ENCODE measurements around the gene GRID2.
"Not testable (repeated sequence)": the region's sequence is repeated elsewhere in the genome, so short reads cannot be mapped to it uniquely, and the experiment has no call there.

Gene GRID2

DNA sequence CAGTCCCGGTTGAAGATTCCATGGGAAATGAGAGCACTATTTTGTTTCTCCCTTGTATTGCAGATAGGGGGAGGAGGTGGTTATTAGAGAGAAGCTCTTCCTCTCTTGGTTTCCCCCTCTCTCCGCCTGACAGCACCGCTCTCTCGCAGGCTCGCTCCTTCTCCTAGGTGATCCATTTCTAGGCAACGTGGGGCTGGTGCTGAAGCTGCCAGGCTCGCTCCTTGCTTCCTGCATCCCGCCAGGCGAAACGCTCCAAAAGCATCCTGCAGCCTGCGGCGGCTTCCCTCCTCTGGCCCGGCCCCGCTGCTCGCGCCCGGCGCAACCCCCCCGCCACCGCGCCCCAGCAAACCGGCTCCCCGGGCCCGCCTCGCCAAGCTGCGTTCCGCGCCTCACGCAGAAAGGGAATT lies at the start of gene GRID2:
Gene GRID2, plus strand, starts transcription at position 346 of the 407 bp plus-strand sequence.
- no peak for DNase-seq

DNA sequence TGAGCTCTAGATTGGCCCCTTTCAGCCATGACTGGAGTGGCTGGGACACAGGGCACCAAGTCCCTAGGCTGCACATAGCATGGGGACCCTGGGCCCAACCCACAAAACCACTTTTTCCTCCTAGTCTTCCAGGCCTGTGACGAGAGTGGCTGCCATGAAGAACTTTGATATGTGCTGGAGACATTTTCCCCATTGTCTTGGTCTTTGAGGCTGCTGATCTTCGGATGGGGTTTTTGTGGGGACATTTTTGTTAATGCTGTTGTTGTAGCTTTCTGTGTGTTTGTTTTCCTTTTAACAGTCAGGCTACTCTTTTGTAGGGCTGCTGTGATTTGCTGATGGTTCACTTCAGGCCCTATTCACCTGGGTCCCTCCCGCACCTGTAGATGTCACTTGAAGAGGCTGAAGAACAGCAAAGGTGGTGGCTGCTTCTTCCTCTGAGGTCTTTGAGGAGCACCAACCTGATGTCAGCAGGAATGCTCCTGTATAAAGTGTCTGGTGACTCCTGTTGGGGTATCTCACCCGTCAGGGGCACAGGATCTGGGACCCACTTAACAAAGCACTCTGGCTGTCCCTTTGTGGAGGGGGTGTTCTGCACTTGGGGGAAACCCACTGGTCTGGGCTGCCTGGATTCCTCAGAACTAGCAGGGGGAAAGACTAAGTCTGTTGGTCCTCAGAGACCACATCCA lies 49.6 kb upstream of the GRID2 start:
- no peak for DNase-seq

DNA sequence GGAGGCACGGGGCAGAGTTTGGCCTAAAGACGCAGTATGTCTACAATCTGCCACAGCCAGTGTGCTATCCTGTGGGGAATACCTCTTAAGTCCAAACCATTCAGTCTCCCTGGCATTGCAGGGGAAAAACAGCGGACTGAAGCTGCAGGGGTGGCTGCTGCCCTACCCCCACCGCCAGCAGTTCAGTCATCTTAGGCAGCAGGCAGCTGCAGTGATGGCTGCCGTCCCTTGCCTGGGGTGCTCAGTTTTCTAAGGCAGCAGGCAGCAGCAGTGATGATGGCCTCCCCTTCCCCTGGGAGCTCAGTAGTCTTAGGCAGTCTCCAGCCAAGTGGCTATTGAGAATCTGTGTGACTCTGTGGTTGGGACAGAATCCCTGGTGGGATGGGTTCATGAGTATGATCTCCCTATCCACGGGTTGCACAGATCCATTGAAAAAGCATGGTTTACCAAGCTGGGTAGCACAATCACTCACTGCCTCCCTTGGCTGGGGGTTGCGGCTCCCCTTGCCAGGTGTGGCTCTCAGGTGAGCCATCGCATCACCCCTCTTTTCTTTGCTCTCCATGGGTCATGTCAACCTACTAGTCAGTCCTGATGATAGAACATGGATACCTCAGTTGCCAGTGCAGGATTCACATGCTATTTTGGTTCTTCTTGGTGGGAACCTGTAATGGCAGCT lies 48.9 kb upstream of the GRID2 start:
- no peak for DNase-seq

DNA sequence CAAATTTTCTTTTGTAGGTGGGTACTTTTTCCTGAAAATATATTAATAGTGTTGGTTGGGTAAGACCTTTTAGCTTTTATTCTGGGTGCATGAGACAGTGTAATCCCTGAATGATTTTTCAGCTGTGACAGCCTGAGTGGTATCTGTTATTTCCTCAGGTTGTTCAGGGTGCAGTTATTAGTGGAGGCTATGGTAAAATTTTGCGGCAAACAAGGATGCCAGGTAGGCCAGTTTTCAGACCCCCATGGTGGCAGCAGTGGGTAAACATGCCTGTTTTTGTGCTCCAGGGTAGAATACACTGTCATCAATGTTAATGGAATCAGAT lies 47.9 kb upstream of the GRID2 start:
- DNase-seq, result no peak

DNA sequence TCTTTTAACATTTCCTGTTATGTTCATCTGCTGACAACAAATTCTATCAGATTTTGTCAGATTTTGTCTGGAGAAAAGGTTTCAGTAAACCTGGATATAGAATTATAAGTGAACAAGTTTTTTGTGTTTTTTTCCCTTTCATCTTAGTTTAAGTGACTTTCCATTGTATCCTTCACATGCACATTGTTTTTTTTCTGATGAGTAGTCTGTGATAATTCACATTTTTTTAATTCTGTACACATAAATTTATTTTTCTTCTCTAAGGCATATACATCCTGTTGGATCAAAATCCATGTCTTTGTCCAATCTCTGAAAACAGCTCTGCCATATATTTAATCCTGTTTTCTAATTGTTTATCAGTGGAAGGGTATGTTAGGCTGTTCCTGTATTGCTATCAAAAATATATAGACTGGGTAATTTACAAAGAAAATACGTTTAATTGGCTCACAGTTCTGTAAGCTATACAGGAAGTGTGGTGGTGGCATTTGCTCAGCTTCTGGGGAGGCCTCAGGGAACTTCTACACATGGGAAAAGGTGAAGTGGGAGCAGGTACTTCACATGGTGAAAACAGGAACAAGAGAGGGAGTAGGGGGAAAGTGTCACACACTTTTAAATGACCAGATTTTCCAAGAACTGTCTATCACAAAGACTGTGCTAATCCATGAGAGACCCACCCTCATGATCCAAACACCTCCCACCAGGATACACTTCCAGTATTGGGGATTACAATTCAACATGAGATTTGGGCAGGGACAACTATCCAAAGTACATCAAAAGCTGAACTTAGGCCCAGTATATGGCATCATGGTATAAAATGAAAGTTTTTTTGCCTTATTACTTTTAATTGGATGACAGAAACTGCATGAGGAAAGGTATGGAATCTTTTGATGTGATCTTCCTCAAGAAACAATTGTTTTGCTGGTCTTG lies 45.6 kb upstream of the GRID2 start:
- DNase-seq, result no peak

DNA sequence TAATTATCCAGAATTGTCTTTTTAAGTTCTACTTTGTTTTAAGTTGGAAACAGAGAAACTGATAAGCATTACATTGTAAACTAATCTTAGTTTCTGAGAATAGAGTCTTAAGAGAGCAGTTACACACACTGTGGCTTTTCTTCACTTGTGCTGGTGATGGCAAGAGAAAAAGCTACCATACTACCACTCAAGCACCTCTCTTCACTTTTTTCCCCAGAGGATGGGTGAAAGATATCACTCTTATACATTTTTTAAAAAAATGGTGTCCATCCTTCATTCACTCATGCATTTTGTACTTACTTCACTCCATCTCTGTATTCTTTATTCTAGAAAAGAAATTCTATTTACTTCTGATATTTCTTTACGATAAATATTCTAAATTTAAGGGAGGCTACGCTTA lies 42.5 kb upstream of the GRID2 start:
- no peak for DNase-seq

DNA sequence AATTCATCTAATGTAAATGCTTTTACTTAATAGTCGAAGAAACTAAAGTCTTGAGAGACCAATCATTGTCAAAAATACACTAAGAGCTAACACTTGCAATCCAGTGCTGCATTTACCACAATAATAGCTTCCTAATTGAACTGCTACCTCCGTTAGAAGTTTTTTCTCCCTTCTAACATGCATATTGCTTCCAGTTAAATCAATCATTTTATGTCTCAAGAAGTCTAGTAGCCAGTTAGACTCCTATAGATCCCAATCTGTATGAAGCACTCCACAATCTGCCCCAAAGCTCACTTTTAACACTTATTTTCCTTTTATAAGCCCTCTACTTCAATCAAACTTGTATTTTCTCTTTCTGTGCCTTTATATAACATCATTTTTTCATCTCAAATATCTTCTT lies 41.4 kb upstream of the GRID2 start:
- DNase-seq, result no peak

DNA sequence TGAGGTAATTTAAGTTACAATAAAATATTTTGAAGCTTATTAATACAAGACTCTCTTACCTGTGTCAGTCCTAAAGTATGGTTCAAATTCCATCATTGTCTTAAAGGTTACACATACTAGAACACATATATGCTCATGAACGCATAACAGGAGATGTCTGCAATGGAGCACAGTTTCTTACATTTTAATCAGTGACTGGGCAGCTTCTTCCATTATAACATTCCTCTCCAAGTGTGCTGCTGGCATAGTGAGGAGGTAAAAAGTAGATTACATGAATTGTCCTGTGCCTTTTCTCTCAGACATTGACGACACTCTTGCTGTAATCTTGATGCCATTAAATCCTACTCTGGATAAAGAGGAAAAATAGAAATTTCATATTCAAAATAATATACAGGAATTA lies 40.8 kb upstream of the GRID2 start:
- DNase-seq, result no peak

DNA sequence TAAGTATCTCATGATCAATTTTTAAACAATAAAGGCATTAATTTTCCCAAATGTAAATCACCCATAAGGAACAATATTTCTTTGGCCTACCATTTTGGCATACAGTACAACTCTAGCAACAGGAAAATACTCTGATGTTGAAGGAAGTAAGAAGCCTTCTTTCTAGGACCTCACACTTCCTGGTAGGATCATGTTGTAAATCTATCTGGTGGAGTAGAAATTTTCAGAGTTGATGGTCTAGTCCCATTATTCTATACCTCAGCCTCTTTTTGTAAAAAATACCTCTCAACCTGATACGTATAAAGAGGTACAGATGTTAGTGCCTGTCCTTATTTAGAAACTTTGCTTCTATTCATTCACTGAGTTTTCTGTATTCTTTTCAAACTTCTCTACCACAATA lies 40.2 kb upstream of the GRID2 start:
- DNase-seq, result no peak

DNA sequence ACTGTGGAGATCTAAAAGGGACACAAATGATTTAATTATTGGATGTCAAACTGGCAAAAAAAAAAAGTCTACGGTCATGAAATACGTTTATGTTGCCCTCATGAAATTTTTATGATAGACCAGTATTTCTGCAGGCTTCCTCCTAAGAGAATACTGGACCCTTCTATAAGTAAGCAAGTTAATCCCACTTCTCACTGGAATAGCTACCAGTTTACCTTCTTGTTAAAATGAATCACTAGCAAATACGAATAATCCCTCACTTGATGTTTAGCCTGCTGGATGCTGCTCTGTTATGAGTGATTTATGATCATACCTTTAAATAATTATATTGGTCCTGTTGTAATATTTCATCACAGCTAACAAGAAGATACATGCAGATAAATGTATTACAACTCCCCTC lies 39.6 kb upstream of the GRID2 start:
- no peak for DNase-seq

DNA sequence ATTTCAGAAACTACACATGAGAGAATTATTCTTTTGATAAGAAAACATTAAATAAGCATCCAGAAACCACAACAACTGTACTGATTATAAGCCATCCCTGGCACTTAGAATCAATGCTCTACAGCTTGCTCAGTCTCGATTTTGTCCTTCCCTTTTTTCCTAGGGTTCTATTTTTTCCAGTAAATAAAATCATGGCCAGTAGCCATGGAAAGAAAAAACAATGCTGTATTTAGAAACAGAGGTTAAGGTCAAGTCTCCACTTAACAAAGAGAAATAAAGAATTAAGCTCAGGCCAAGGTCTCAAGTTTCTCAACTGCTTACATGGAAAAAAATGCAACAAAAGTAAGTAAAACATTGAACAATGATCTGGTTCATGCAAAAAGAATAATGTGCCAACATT lies 38.7 kb upstream of the GRID2 start:
- DNase-seq, result no peak

DNA sequence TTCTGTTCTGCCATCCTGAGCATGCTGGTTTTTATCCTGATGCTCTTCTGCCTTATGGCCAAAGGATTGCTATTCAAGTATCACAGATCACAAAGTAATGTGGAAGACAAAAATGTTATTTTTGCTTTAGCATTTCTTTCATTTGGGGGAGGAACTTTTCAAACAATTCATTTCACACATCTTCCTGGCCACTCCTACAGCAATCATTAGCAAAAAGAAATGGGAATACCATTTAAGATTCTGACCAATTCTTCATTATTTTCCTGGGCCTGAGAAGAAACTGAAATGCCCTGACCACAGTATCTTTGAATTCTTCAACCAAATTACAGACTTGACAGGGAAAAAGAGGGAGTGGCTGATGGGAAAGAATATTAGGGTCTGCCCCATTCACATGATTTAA lies 38.0 kb upstream of the GRID2 start:
- DNase-seq, result no peak

DNA sequence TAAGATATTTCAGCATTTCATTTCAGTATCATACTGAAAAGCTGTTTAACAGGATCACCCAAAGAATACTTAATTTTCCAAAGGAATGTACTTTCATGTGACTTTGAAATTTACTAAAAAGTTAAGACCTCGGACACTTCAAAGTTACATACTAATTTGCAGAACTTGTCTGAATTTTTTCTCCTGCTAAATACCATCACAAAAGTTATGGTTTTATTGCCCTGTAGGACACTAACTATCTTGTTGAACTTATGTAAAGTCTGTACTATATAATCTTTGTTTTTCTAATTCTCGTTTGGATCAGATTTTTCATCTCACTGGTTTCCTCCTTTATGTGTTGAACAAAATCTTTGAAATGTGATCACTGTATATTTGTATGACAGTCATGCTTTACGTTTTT lies 37.2 kb upstream of the GRID2 start:
- no peak for DNase-seq

DNA sequence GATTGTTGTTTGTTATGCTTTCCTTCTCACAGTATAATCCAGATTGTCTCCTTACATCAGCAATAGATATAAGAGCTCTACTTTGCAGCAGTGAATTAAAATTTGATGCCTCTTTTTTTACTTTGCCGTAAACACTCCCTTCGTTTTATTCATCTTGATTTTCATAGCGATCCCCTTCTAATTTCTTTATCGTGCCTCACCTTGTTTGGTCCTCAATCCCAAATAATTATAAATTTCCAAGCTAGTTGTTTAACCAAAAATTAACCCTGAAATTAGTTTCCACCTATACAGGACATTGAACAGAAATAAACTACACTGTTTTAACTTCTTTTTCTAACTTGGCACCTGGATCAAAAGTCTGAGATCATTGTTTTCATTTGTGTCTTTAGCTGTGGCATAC lies 35.1 kb upstream of the GRID2 start:
- DNase-seq, result no peak

DNA sequence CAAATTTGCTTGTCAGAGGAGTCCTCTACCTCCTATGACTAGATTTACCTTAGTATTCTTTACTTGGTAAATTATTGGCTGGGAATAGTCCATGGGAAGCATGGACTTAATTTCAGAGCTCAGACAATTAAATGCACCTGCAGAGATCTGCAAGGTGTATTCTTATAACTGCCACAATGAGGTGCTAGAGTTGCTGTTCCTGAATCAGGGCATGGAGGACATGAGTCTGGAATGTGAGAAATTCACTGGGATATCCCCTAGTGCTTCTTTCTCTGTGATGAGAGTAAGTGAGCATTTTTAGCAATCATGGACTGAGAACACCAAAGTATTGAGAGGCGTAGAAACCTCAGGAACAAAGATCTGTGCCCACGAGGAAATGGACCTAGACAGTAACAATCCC lies 32.9 kb upstream of the GRID2 start:
- no peak for DNase-seq

DNA sequence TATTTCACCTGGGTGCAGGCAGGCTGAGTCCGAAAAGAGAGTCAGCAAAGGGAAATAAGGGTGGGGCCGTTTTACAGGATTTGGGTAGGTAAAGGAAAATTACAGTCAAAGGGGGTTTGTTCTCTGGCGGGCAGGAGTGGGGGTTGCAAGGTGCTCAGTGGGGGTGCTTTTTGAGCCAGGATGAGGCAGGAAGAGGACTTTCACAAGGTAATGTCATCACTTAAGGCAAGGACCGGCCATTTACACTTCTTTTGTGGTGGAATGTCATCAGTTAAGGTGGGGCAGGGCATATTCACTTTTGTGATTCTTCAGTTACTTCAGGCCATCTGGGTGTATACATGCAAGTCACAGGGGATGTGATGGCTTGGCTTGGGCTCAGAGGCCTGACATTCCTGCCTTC lies 32.2 kb upstream of the GRID2 start:
- DNase-seq, result not testable (repeated sequence)

DNA sequence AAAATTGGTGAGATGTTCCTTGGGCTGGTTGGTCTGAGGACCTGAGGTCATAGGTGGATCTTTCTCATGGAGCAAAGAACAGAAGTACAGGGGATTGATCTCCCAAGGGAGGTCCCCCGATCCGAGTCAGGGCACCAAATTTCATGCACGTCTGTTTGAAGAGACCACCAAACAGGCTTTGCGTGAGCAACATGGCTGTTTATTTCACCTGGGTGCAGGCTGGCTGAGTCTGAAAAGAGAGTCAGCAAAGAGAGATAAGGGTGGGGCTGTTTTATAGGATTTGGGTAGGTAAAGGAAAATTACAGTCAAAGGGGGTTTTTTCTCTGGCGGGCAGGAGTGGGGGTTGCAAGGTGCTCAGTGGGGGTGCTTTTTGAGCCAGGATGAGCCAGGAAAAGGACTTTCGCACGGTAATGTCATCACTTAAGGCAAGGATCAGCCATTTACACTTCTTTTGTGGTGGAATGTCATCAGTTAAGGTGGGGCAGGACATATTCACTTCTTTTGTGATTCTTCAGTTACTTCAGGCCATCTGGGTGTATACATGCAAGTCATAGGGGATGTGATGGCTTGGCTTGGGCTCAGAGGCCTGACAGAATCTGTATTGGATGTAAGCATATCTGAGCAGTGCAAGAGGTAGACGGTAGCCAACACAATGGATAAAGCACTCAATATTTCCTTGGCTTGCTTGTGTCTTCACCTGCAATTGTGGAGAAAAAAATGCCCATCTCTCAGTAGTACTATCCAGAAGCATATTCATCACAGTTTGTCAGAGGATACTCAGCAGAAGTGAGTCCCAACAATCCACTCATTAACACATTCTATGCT lies 26.5 kb upstream of the GRID2 start:
- not testable (repeated sequence) for DNase-seq

DNA sequence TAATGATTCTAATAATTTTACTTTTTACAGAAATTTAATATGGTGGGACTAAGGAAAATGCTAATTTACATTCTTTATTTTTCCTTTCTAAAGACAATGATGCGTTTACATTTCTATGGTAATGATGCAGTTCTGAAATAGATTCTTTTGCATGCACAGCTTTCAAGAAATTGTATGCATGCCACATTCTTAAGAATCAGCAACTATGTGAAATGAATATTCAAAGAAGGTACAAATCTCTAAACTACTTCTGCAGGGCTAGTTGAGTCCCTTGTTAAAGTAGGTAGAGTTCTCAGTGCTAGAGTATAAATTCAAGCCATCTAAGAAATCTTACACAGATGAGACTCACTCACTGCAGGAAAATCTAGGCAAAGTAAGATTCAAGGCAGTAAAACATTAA lies 24.5 kb upstream of the GRID2 start:
- DNase-seq, result no peak

DNA sequence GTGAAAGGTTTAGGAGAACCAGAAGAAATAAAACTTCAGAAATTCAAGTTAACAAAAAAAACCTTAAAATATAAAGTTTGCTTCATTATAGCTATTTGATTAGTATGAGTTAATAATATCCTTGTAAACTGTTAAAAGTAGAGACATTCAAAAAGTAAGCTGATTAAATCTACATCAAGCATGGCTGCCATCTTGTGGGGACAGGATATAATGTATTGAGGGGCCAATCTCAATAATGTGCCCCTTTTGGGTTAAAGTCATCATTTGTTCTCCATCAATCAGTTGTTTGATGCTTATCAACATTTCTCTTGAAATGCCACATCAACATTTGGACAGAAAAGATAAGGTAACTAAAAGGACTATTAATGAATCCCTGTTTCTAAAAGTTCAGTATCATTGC lies 4.6 kb upstream of the GRID2 start:
- DNase-seq, result no peak

DNA sequence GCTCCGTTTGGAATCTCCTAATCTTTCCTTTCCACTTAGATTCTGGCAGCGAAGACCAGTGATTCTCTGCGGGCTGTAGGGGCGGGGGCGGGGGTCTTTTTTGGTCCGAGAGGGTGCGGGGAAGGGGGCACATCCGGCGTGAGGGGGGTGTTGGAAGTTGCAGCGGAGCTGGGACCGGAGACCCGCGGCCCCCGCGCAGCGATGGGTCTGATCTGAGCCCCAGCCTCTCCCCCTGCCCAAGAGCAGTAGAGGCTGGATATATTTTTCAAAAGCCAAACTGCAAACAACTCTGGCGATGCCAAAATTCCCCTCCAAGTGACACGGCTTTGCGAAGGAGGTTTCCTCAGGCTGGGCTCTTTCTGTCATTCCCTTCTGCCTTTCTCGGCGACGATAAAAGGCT lies 355 bp downstream of the GRID2 start:
- no peak for DNase-seq

DNA sequence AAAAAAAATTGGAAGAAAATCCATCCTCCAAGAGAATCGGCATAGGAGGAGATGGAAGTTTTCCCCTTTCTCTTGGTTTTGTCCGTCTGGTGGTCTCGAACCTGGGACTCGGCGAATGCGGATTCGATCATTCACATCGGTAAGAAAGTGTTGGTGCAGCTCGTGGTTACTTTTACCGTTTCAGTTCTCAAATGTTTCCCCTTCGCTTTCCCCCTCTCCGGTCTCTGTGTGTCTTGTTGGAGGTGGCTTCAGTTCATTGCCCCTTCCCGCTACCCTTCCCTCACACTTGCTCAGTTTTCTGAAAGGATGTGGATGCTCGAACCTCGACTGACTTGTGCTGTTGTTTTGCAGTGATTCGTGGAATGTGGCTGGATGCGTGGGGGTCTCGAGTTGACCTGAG lies 840 bp downstream of the GRID2 start:
- no peak for DNase-seq

DNA sequence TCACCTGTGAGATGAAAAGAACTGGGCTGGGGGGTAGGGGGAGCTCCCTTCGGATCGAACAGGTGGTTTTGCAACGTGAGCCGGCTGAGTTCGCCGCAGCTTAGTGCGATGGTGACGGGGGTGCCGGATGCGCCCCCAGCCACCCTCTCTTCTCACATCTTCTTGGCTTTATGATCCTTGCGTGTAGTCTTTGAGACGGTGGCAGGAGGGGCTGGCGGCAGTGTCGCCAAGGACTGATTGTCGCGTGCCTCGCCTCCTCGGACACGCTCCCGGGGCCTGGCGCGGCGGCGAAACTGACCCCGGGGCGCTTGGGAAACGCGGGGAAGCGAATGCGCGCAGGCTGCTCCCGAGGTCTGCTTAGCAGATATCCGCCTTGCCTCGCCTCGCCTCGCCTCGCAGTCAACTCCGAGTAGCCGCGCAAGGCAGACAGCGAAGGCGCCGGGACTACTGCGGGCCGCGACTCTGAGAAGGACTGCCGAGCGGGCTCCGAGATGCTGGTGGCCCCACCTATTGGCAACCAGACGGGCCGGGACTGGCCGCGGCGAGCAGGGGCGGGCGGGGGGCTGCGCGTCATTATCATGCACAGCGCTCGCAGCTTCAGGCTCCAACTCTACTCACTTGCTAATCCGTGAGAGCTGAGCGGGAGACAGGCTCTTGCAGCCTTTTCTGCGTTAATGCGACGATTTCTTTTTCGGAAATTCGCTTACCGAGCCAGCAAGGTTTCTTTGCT lies 1.5 kb downstream of the GRID2 start:
- no peak for DNase-seq
